SK-N-SH (cell line): ENCODE results near the gene CD70. TPM values are rescaled to one million over a fixed set of nuclear protein-coding genes. Genes with fewer than 3 reads are reported as not detected.
A peak's percentile ranks its signal among the peaks of the same experiment; 100 is the strongest.

Experiments
- CTCF ChIA-PET: fragments of 300-600, 350-600 bp; formaldehyde crosslinking; extraction: SDS; loops from one replicate; lab custom pipeline; 2021; lab: Yijun Ruan, JAX
- POLR2A ChIA-PET: fragments of 350-600 bp; sonication (Branson Sonifier 250); formaldehyde crosslinking; extraction: SDS; loops from one replicate; lab custom pipeline; 2020; ENCODE audit warnings: antibody characterized with exemption, inconsistent platforms; lab: Yijun Ruan, JAX
- DNase-seq: peaks from one replicate; pipeline ENCODE4 v3.0.0; 2012
- H2AFZ ChIP-seq: fragments of 200-600 bp; sonication (generic); 2 replicates; pipeline ENCODE4 v1.8.1; 2016; ENCODE audit warnings: antibody characterized with exemption, mild to moderate bottlenecking, low read depth
- H3F3A ChIP-seq: fragments of 200-600 bp; sonication (generic); replicated peaks from 2 replicates; pipeline ENCODE3; 2016; ENCODE audit warnings: antibody characterized with exemption, mild to moderate bottlenecking; ENCODE audit not compliant: insufficient read depth
- H3K27ac ChIP-seq, 2 experiments: fragments of 200-500 bp in 1 of 2; fragments of 200-600 bp in 1 of 2; sonication (Bioruptor generic) in 1 of 2; sonication (generic), shearing (Covaris generic) in 1 of 2; 2 replicates each; pipeline versions ENCODE4 v1.5.1 to v1.6.1; 2014 to 2016; ENCODE audit warnings: low read depth in 2 of 2, inconsistent platforms in 1 of 2, low read length in 1 of 2, mild to moderate bottlenecking in 1 of 2, mixed read lengths in 1 of 2
- H3K27me3 ChIP-seq: fragments of 200-600 bp; sonication (generic), shearing (Covaris generic); 2 replicates; pipeline ENCODE4 v1.6.1; 2016; ENCODE audit warnings: mixed run types; ENCODE audit not compliant: insufficient read depth
- H3K36me3 ChIP-seq, 2 experiments: fragments of 200-500 bp in 1 of 2; fragments of 200-600 bp in 1 of 2; sonication (Bioruptor generic) in 1 of 2; sonication (generic) in 1 of 2; replicated peaks in 1 of 2; 2 replicates each; pipeline versions ENCODE3 to v1.5.1; 2014 to 2016; ENCODE audit warnings: low read length in 1 of 2, mild to moderate bottlenecking in 1 of 2; ENCODE audit not compliant: insufficient read depth in 2 of 2, control insufficient read depth in 1 of 2
- H3K4me1 ChIP-seq, 2 experiments: fragments of 200-500 bp in 1 of 2; fragments of 200-600 bp in 1 of 2; sonication (Bioruptor generic) in 1 of 2; sonication (generic), shearing (Covaris generic) in 1 of 2; 2 replicates each; pipeline versions ENCODE4 v1.5.1 to v1.6.1; 2014 to 2016; ENCODE audit warnings: low read depth in 1 of 2, low read length in 1 of 2, mixed run types in 1 of 2; ENCODE audit not compliant: insufficient read depth in 2 of 2, control insufficient read depth in 1 of 2
- H3K4me2 ChIP-seq: fragments of 200-600 bp; sonication (generic), shearing (Covaris generic); 2 replicates; pipeline ENCODE4 v1.6.1; 2017; ENCODE audit warnings: mixed run types
- H3K4me3 ChIP-seq, 2 experiments: fragments of 200-500 bp in 1 of 2; fragments of 200-600 bp in 1 of 2; sonication (Bioruptor generic) in 1 of 2; sonication (generic), shearing (Covaris generic) in 1 of 2; 2 replicates each; pipeline versions ENCODE4 v1.5.1 to v1.8.1; 2014 to 2016; ENCODE audit warnings: low read depth in 2 of 2, inconsistent platforms in 1 of 2, low read length in 1 of 2, mild to moderate bottlenecking in 1 of 2, mixed read lengths in 1 of 2, moderate library complexity in 1 of 2
- H3K79me2 ChIP-seq: fragments of 200-600 bp; sonication (generic); 2 replicates; pipeline ENCODE4 v1.8.1; 2017; ENCODE audit warnings: mild to moderate bottlenecking; ENCODE audit not compliant: insufficient read depth
- H3K9ac ChIP-seq: fragments of 200-600 bp; sonication (generic); 2 replicates; pipeline ENCODE4 v1.6.1; 2017; ENCODE audit warnings: mixed run types
- H3K9me2 ChIP-seq: fragments of 200-600 bp; sonication (generic); 2 replicates; pipeline ENCODE4 v1.6.1; 2017; ENCODE audit warnings: mixed run types
- H3K9me3 ChIP-seq: fragments of 200-600 bp; sonication (generic); 2 replicates; pipeline ENCODE4 v1.6.1; 2017; ENCODE audit warnings: mixed run types, mild to moderate bottlenecking, moderate library complexity
- H4K20me1 ChIP-seq: fragments of 200-600 bp; sonication (generic); 2 replicates; pipeline ENCODE4 v1.6.1; 2017; ENCODE audit warnings: mild to moderate bottlenecking, mixed run types; ENCODE audit not compliant: insufficient read depth
- CHD2 ChIP-seq: fragments of 150-350 bp; IDR thresholded peaks from 2 replicates; pipeline ENCODE4 v1.6.1; 2018; ENCODE audit warnings: low read length; ENCODE audit not compliant: partially characterized antibody
- ELF1 ChIP-seq: IDR thresholded peaks from 2 replicates; pipeline ENCODE4 v1.4.0; 2012
- EP300 ChIP-seq, 2 experiments: IDR thresholded peaks; 2 replicates each; pipeline versions ENCODE4 v1.4.0 to v1.6.1; 2012; ENCODE audit warnings: borderline replicate concordance in 1 of 2, low read depth in 1 of 2, low read length in 1 of 2
- FOSL2 ChIP-seq: IDR thresholded peaks from 2 replicates; pipeline ENCODE4 v1.4.0; 2012; ENCODE audit warnings: low read depth, mild to moderate bottlenecking, moderate library complexity, borderline replicate concordance
- FOXJ3 ChIP-seq: sonication (generic); formaldehyde crosslinking; IDR thresholded peaks from 2 replicates; pipeline ENCODE4 v1.5.1; 2020; ENCODE audit warnings: mild to moderate bottlenecking, missing genetic modification reagents
- FOXM1 ChIP-seq: IDR thresholded peaks from 2 replicates; pipeline ENCODE4 v1.4.0; 2012; ENCODE audit warnings: low read depth, mild to moderate bottlenecking
- JUND ChIP-seq: IDR thresholded peaks from 2 replicates; pipeline ENCODE4 v1.4.0; 2012
- MAX ChIP-seq: IDR thresholded peaks from 2 replicates; pipeline ENCODE4 v1.4.0; 2012; ENCODE audit warnings: low read depth
- MEF2A ChIP-seq: IDR thresholded peaks from 2 replicates; pipeline ENCODE4 v1.4.0; 2012; ENCODE audit warnings: low read depth, borderline replicate concordance
- MXI1 ChIP-seq: IDR thresholded peaks from 2 replicates; pipeline ENCODE4 v1.6.1; 2012; ENCODE audit warnings: mild to moderate bottlenecking, low read depth, low read length, improper control_type of control experiment
- RXRA ChIP-seq: IDR thresholded peaks from 2 replicates; pipeline ENCODE4 v1.4.0; 2012; ENCODE audit warnings: low read depth, mild to moderate bottlenecking, borderline replicate concordance
- SIN3A ChIP-seq: IDR thresholded peaks from 2 replicates; pipeline ENCODE4 v1.6.1; 2012; ENCODE audit warnings: low read depth, mild to moderate bottlenecking, low read length, moderate library complexity, borderline replicate concordance
- SMC3 ChIP-seq: IDR thresholded peaks from 2 replicates; pipeline ENCODE4 v1.6.1; 2012; ENCODE audit warnings: low read depth, low read length, improper control_type of control experiment
- TCF12 ChIP-seq: IDR thresholded peaks from 2 replicates; pipeline ENCODE4 v1.4.0; 2012
- TEAD4 ChIP-seq: IDR thresholded peaks from 2 replicates; pipeline ENCODE4 v1.4.0; 2012; ENCODE audit warnings: mild to moderate bottlenecking, borderline replicate concordance; ENCODE audit not compliant: insufficient read depth
- USF2 ChIP-seq: fragments of 150-350 bp; IDR thresholded peaks from 2 replicates; pipeline ENCODE4 v1.6.1; 2017; ENCODE audit warnings: antibody characterized with exemption, low read length, low read depth, borderline replicate concordance
- WGBS: methylation state at CpG from one replicate; pipeline ENCODE4 v1.1.6; 2017; ENCODE audit warnings: low lambda C conversion rate; 5-methylcytosine and 5-hydroxymethylcytosine counted together
- polyA plus RNA-seq, 3 experiments: library from polyadenylated mRNA; depleted of rRNA; stranded (reverse); fragments of >200 nt; gene quantifications; 2 replicates each; pipeline ENCODE4 v1.2.3, GENCODE V29; 2012
- TF ChIP-seq, protein P1 (sequence below): IDR thresholded peaks from 2 replicates; pipeline ENCODE4 v1.4.0; 2012; ENCODE audit warnings: low read depth, borderline replicate concordance
- TF ChIP-seq, protein P2 (sequence below): fragments of 200-600 bp; sonication (generic); IDR thresholded peaks from 2 replicates; pipeline ENCODE4 v1.6.1; 2017; ENCODE audit warnings: antibody characterized with exemption, mild to moderate bottlenecking, moderate library complexity

The CD70 gene
- polyA plus RNA-seq, 1 of the 3 experiments (the other 2 are of a cell fraction): 142 TPM

- Histone ChIP-seq H3K27ac (peak overlapping the region in 1 of 2 experiments; percentile 78; a peak in 2 of 4 replicates), H3K27me3 (peaks cover under 1% of the 10 kb centered on the region; the same call in 1 of the 2 replicates), H3K4me3 (no peak overlapping the region), H3K36me3 (no peaks in the 10 kb centered on the region), H3K9ac (no peak overlapping the region), H3F3A (peaks cover 16% of the 10 kb centered on the region), H3K9me3 (no peaks in the 10 kb centered on the region), H3K79me2 (no peaks in the 10 kb centered on the region), H2AFZ (no peak overlapping the region), H3K9me2 (no peaks in the 10 kb centered on the region), H4K20me1 (no peaks in the 10 kb centered on the region), H3K4me2 (no peak overlapping the region), H3K4me1 (no peaks in the 10 kb centered on the region; a peak in 1 of 4 replicates)
- 12% methylated on average over 2 of the region's 5 CpGs for WGBS
- no peak for DNase-seq
- TF ChIP-seq CHD2 (no peak), MXI1 (no peak), SIN3A (no peak), FOXJ3 (no peak), FOXM1 (no peak), TEAD4 (no peak), EP300 (IDR thresholded peaks at IDR 0.05; ENCODE audit: borderline replicate concordance in 1 of 2, low read depth in 1 of 2, low read length in 1 of 2) (no peak), ELF1 (no peak), MAX (no peak), MEF2A (no peak), RXRA (no peak)
- TF ChIP-seq, protein P1, sequence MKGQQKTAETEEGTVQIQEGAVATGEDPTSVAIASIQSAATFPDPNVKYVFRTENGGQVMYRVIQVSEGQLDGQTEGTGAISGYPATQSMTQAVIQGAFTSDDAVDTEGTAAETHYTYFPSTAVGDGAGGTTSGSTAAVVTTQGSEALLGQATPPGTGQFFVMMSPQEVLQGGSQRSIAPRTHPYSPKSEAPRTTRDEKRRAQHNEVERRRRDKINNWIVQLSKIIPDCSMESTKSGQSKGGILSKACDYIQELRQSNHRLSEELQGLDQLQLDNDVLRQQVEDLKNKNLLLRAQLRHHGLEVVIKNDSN: no peak
- ChIA-PET CTCF (no interaction called here), POLR2A (no interaction called here)
These were observed 13.3 kb downstream of the CD70 start for GRCh38 chr19:6577476-6578125.

GRCh38 chr19:6576869-6577475, 14.0 kb downstream of the CD70 start:
- Histone ChIP-seq H3F3A (peaks cover 16% of the 10 kb centered on the region), H3K9me2 (no peaks in the 10 kb centered on the region), H3K4me3 (no peak overlapping the region), H3K27ac (peak overlapping the region in 1 of 2 experiments; percentile 78; a peak in 2 of 4 replicates), H3K9ac (no peak overlapping the region), H3K79me2 (no peaks in the 10 kb centered on the region), H3K9me3 (no peaks in the 10 kb centered on the region), H3K4me1 (no peaks in the 10 kb centered on the region; a peak in 1 of 4 replicates), H3K36me3 (no peaks in the 10 kb centered on the region), H3K27me3 (no peaks in the 10 kb centered on the region; the same call in 1 of the 2 replicates), H4K20me1 (no peaks in the 10 kb centered on the region), H2AFZ (no peak overlapping the region), H3K4me2 (no peak overlapping the region)
- 32% methylated on average over 5 of the region's 5 CpGs for WGBS
- ChIA-PET POLR2A (no interaction called here), CTCF (no interaction called here)
- no peak for DNase-seq
- TF ChIP-seq, protein P1: no peak
- TF ChIP-seq, protein P2, sequence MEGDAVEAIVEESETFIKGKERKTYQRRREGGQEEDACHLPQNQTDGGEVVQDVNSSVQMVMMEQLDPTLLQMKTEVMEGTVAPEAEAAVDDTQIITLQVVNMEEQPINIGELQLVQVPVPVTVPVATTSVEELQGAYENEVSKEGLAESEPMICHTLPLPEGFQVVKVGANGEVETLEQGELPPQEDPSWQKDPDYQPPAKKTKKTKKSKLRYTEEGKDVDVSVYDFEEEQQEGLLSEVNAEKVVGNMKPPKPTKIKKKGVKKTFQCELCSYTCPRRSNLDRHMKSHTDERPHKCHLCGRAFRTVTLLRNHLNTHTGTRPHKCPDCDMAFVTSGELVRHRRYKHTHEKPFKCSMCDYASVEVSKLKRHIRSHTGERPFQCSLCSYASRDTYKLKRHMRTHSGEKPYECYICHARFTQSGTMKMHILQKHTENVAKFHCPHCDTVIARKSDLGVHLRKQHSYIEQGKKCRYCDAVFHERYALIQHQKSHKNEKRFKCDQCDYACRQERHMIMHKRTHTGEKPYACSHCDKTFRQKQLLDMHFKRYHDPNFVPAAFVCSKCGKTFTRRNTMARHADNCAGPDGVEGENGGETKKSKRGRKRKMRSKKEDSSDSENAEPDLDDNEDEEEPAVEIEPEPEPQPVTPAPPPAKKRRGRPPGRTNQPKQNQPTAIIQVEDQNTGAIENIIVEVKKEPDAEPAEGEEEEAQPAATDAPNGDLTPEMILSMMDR: no peak
- no peak for TF ChIP-seq RXRA
- TF ChIP-seq SIN3A: no peak
- no peak for TF ChIP-seq FOSL2
- no peak for TF ChIP-seq TEAD4
- TF ChIP-seq JUND: no peak
- TF ChIP-seq USF2: no peak
- TF ChIP-seq TCF12: no peak
- no peak for TF ChIP-seq SMC3
